Stimulated activated CD4-positive, alpha-beta T cell treated with anti-CD3 and anti-CD28 coated beads, Interleukin-2, amount 100 ng/mL, for 48 hours (primary cell): ENCODE results near the gene QSOX2.
A peak's percentile ranks its signal among the peaks of the same experiment; 100 is the strongest.

Experiments used
- DNase-seq, 2 donors: peaks; one replicate each; pipeline ENCODE4 v3.0.0-alpha.2; 2020

The QSOX2 gene

GRCh38 chr9:136171009-136171800, 74.4 kb downstream of the QSOX2 start:
- no peak for DNase-seq

GRCh38 chr9:136170006-136170901, 75.4 kb downstream of the QSOX2 start:
- peak; percentile 55 to 59 for DNase-seq

DNA sequence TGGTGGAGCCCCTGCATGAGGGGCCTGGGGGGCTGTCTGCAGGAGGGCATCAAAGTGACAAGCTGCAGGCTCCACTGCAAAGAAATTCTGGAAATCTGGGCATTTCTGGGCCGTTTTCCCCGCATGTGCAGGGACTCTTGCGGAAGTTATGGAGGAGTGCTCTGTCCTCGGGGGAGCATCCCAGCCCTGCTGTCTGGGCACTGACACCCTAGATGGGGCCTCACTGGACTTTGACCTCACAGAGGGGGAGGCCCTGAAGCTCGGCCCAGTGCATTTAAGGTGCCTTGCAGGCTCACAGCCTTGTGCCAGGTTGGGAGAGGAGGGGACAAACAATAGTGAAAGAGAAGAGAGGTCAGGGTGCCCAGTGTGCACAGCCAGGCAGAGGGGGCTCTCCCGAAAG, 76.1 kb downstream of the QSOX2 start:
- DNase-seq: no peak

DNA sequence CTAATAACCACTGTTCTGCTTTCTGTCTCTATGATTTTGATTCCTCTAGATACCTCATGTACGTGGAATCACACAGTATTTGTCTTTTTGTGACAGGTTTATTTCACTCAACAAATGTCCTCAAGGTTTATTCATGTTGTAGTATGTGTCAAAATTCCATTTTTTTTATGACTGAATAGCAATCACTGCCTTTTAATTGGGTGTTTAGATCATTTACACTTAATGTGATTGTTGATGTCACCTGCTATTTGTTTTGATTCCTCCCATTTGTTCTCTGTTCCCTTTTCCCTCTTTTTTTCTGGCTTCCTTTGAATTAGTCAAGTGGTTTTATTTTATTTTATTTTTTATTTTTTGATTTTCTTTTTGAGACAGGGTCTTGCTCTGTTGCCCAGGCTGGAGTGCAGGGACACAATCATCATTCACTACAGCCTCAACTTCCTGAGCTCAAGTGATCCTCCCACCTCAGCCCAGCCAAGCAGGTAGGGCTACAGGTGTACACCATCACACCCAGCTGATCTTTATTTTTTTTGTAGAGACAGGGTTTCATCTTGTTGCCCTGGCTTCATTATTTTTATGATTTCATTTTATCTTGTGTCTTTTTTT, 82.3 kb downstream of the QSOX2 start:
- no peak for DNase-seq

DNA sequence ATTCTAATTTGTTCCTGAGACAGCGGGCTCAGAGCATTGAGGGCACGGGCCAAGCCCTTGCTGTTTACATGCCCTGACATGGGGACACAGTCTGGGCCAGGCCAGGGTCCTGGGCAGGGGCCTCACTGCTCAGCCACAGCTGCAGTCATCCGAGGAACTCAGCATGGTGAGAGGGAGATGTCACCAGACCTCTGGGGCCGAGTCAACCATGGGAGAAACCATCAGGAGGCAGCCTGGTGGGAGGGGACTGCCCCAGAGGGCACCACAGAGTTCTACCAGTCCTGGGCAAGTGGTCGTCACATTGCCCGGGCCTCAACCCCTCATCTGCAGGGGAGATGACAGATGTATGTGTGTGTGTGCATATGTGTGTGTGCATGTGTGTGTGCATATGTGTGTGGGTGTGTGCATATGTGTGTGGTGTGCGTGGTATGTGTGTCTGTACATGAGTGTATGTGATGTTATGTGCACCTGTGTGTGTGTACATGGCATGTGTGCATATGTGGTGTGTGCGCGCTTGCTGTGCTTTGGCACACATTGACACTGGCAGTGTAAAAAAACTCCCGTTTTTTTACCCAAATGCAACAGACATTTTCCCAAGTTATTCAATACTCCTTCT, 84.5 kb downstream of the QSOX2 start:
- DNase-seq: no peak

DNA sequence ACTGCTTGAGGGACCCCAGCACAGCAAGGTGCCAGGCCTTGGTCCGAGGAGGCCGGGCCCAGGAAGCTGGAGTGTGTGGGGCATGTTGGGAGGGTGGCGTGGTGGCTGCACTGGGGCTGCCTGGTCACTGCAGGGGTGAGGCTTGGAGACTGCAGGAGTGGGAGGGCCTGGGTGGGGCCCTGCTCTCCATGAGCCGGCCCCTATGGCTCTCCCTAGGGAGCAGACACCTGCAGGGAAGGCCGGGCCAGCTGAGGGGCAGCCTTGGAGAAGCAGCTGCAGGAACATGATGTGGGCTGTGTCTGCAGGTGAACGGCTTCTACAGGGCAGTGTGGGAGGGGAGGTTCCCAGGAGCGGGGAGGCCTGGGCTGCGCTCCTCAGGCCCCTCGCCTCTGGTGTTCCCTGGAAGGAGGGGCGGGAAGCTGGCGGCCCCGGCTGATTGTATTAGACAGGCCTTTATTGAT, 85.2 kb downstream of the QSOX2 start:
- DNase-seq: no peak

DNA sequence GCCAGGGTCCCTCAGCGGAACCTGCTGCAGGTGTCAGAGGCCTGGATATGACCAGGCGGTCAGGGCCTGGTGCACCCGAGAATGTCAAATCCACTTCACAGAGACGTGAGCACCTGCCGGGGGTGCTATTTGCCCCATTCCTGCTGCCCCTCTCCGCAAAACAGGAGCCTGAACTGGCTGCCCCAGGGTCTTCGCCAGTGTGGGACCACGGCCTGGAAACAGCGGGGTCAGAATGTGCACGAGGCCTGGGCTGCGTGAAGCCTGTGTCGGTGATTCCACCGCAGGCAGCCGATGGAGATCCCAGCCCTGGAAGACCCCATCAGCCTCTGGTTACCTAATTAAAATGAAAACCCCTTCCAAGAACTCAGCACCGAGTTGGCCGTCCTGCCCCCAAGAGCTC, 85.8 kb downstream of the QSOX2 start:
- no peak for DNase-seq

GRCh38 chr9:136157477-136158265, 87.9 kb downstream of the QSOX2 start:
- no peak for DNase-seq
